ENCODE data around the gene JUN. TPM values are rescaled to one million over a fixed set of nuclear protein-coding genes. Genes with fewer than 3 reads are reported as not detected.

The JUN gene
- total and polyA plus RNA-seq, 2 donors (not counting 3 experiments of a cell fraction or from before 2014, with no cell fraction given) = 88.3 to 89.3 TPM

DNA sequence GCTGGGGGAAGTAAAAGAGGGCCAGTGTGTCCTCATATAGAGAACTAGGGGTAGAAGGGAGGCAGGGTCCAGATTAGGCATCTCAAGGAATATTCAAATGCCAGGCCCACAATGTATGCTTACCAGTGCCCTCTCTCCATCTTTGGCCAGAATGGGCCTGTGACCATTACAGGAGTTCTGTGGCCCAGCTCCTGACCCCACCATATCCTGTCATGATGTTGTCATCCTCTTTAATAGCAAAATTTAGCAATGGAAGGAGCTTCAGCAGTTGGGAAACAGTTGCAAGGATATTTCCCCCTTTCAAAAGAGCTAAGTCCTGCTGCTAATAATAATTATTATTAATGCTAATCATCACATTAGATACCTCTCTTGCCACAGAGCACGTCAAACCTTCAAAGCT lies 49.3 kb upstream of the JUN start:
- ChIA-PET POLR2A (no interaction called here), CTCF (interaction anchor here (1.5 kb wide), 1 partner anchor 15 kb away, joined by 4 read pairs; no protein-coding TSS in a partner anchor)
- intact Hi-C loops (cut with micrococcal nuclease) = no loop called here
- Histone ChIP-seq H3K4me2 (ENCODE audit: insufficient read depth, low read length) (no peak overlapping the region), H3K9me1 (replicated peaks; ENCODE audit: control insufficient read depth, extremely low read depth, insufficient read depth, low read length) (no peaks in the 10 kb centered on the region), H3K4me3 (replicated peaks in 1 of 3; ENCODE audit: insufficient read depth in 1 of 3, low read depth in 1 of 3, low read length in 3 of 3) (no peak overlapping the region), H3K36me3 (ENCODE audit: control insufficient read depth in 2 of 2, extremely low read depth in 1 of 2, insufficient read depth in 2 of 2, low read length in 2 of 2) (no peaks in the 10 kb centered on the region), H3K27ac (ENCODE audit: insufficient read depth, low read depth, low read length) (no peak overlapping the region), H3K79me2 (ENCODE audit: control insufficient read depth, insufficient read depth, low read length) (no peaks in the 10 kb centered on the region), H3K9ac (replicated peaks; ENCODE audit: extremely low read depth, insufficient read depth, low read length) (no peak overlapping the region), H2AFZ (ENCODE audit: low read depth, low read length) (no peak overlapping the region), H3K9me3 (replicated peaks; ENCODE audit: control insufficient read depth, insufficient read depth, low read length) (no peaks in the 10 kb centered on the region), H3K27me3 (ENCODE audit: control insufficient read depth in 2 of 2, insufficient read depth in 2 of 2, low read length in 2 of 2) (no peaks in the 10 kb centered on the region), H3K4me1 (ENCODE audit: control insufficient read depth, extremely low read depth, insufficient read depth, low read length) (peaks cover 8% of the 10 kb centered on the region), H4K20me1 (replicated peaks; ENCODE audit: control insufficient read depth, extremely low read depth, insufficient read depth, low read length) (no peaks in the 10 kb centered on the region)
- DNase-seq (ENCODE audit: low read depth, low spot score) = no peak
- dilution Hi-C loops (cut with MboI; ENCODE audit: extremely low pct_ligation_motif_present, low sequenced_read_pairs) = no loop called here
- FAIRE-seq = no peak
- BruUV-seq (replicated peaks) = no TSS peak
- no peak for TF ChIP-seq FOS (IDR thresholded peaks at IDR 0.05; ENCODE audit: borderline replicate concordance, insufficient read depth, low read length)
- TF ChIP-seq GATA2 (IDR thresholded peaks at IDR 0.05; ENCODE audit: insufficient read depth, insufficient read length, low read depth, low read length) = no peak
- TF ChIP-seq, protein P1, sequence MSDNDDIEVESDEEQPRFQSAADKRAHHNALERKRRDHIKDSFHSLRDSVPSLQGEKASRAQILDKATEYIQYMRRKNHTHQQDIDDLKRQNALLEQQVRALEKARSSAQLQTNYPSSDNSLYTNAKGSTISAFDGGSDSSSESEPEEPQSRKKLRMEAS (IDR thresholded peaks at IDR 0.05; ENCODE audit: insufficient read depth, insufficient read length) = no peak
- TF ChIP-seq POLR2AphosphoS5 (IDR thresholded peaks at IDR 0.05; ENCODE audit: insufficient read depth, low read depth, low read length) = no peak
- TF ChIP-seq JUN (IDR thresholded peaks at IDR 0.05; ENCODE audit: borderline replicate concordance, insufficient read depth, insufficient read length, low read depth) = no peak
- no peak for TF ChIP-seq EZH2 (IDR thresholded peaks at IDR 0.05; ENCODE audit: borderline replicate concordance, low read depth, low read length, severe bottlenecking)
- TF ChIP-seq MYC (IDR thresholded peaks at IDR 0.05; ENCODE audit: low read depth, low read length) = no peak
- TF ChIP-seq, protein P2, sequence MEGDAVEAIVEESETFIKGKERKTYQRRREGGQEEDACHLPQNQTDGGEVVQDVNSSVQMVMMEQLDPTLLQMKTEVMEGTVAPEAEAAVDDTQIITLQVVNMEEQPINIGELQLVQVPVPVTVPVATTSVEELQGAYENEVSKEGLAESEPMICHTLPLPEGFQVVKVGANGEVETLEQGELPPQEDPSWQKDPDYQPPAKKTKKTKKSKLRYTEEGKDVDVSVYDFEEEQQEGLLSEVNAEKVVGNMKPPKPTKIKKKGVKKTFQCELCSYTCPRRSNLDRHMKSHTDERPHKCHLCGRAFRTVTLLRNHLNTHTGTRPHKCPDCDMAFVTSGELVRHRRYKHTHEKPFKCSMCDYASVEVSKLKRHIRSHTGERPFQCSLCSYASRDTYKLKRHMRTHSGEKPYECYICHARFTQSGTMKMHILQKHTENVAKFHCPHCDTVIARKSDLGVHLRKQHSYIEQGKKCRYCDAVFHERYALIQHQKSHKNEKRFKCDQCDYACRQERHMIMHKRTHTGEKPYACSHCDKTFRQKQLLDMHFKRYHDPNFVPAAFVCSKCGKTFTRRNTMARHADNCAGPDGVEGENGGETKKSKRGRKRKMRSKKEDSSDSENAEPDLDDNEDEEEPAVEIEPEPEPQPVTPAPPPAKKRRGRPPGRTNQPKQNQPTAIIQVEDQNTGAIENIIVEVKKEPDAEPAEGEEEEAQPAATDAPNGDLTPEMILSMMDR (IDR thresholded peaks at IDR 0.05; ENCODE audit: extremely low read depth in 1 of 2, insufficient read depth in 1 of 2, low read depth in 1 of 2, low read length in 2 of 2) = no peak
- TF ChIP-seq POLR2A (IDR thresholded peaks at IDR 0.05; ENCODE audit: low read depth, low read length) = no peak

All from endothelial cell of umbilical vein (primary cell).